ENCODE data around the gene ZNF746.

The ZNF746 gene

DNA sequence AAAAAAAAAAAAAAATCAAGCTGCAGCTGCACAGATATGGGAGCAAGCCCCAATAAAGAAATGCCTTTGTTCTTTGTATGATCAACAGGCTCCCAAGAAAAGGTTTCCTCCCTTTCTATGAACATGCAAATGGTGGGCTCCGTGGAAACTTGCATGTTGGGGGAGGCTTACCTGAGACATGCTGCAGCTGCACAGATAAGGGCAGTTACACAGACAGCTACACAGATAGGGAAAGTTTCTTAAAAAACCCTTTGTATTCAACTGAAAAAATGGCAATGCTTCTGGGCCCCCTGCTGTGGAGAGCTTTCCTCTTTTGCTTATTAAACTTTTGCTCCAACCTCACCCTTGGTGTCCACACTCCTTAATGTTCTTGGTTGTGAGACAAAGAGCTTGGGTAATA, 29.8 kb upstream of the ZNF746 start:
- TF ChIP-seq, protein P1, sequence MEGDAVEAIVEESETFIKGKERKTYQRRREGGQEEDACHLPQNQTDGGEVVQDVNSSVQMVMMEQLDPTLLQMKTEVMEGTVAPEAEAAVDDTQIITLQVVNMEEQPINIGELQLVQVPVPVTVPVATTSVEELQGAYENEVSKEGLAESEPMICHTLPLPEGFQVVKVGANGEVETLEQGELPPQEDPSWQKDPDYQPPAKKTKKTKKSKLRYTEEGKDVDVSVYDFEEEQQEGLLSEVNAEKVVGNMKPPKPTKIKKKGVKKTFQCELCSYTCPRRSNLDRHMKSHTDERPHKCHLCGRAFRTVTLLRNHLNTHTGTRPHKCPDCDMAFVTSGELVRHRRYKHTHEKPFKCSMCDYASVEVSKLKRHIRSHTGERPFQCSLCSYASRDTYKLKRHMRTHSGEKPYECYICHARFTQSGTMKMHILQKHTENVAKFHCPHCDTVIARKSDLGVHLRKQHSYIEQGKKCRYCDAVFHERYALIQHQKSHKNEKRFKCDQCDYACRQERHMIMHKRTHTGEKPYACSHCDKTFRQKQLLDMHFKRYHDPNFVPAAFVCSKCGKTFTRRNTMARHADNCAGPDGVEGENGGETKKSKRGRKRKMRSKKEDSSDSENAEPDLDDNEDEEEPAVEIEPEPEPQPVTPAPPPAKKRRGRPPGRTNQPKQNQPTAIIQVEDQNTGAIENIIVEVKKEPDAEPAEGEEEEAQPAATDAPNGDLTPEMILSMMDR (IDR thresholded peaks at IDR 0.05; ENCODE audit: low read depth, low read length, missing control alignments): no peak
- no peak for DNase-seq (ENCODE audit: extremely low read depth, low read depth)
- H3K4me3 ChIP-seq (replicated peaks; ENCODE audit: low read depth, low read length): no peak overlapping the region

DNA sequence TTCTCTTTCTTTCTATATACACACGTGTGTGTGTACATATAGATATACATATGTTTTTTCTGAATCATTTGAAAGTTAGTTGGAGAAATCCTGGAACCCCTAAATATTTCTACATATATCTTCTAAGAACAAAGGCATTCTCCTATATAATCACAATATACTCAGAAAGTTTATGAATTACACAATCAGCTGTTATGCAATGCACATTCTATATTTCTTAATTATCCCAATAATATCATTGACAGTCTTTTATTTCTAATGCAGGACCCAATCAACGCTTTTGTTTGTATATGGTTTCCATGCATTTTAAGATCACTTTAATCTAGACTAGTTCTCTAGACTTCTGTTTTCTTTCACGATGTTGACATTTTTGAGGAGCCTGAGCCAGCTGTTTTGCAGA, 27.7 kb upstream of the ZNF746 start:
- TF ChIP-seq, protein P1 (IDR thresholded peaks at IDR 0.05; ENCODE audit: low read depth, low read length, missing control alignments): no peak
- no peak for DNase-seq (ENCODE audit: extremely low read depth, low read depth)

DNA sequence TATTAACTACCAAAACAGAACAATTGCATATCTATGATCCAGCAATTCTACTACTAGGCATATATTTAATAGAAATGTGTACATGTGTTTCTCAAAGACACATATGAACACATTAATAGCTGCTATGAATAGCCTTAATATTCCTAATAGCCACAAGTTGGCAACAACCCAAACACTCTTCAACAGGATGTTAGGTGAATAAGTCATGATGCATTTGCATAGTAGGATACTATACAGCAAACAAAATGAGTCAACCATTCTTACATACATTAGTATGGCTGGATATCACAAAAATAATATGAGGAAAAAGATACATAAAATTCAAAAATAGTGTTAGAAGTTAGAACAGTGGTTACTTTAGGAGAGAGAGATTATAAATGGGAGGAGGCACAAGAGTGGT, 26.8 kb upstream of the ZNF746 start:
- no peak overlapping the region for H3K4me3 ChIP-seq (replicated peaks; ENCODE audit: low read depth, low read length)
- DNase-seq (ENCODE audit: extremely low read depth, low read depth): peak; percentile 2
- TF ChIP-seq, protein P1 (IDR thresholded peaks at IDR 0.05; ENCODE audit: low read depth, low read length, missing control alignments): no peak

More for the DNA sequence above, 27.7 kb upstream of the ZNF746 start:
- no peak overlapping the region for H3K4me3 ChIP-seq (replicated peaks; ENCODE audit: low read depth, low read length)

DNA sequence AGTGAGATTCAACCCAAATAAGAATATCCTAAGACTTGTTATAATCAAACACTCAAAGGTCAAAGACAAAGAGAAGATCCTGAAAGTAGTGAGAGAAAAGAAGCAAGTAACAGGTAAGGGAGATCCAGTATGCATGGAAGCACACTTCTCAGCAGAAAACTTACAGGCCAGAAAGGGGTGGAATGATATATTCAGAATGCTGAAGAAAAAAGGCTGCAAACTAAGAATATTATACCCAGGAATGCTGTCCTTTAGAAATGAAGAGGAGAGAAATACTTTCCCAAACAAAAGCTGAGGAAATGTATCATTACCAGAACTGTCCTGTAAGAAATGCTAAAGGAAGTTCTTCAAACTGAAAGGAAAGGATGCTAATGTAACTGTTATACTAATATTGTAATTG, 12.6 kb upstream of the ZNF746 start:
- no peak overlapping the region for H3K4me3 ChIP-seq (replicated peaks; ENCODE audit: low read depth, low read length)
- no peak for DNase-seq (ENCODE audit: extremely low read depth, low read depth)
- TF ChIP-seq, protein P1 (IDR thresholded peaks at IDR 0.05; ENCODE audit: low read depth, low read length, missing control alignments): no peak

DNA sequence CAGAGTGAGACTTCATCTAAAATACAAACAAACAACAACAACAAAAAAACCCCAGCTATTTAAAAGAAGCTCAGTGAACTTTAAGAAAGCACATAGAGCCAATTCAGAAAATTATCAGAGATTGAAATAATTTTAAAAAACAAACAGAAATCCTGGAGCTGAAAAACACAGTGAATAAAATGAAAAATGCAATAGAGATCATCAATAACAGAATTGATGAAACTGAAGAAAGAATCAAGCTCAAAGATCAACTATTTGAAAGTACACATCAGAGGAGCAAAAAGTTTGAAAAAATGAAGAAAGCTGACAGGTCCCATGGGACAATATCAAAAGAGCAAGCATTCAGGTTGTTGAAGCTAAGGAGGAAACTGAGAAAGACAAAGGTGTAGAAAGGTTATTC, 12.2 kb upstream of the ZNF746 start:
- no peak overlapping the region for H3K4me3 ChIP-seq (replicated peaks; ENCODE audit: low read depth, low read length)
- TF ChIP-seq, protein P1 (IDR thresholded peaks at IDR 0.05; ENCODE audit: low read depth, low read length, missing control alignments): no peak
- no peak for DNase-seq (ENCODE audit: extremely low read depth, low read depth)

DNA sequence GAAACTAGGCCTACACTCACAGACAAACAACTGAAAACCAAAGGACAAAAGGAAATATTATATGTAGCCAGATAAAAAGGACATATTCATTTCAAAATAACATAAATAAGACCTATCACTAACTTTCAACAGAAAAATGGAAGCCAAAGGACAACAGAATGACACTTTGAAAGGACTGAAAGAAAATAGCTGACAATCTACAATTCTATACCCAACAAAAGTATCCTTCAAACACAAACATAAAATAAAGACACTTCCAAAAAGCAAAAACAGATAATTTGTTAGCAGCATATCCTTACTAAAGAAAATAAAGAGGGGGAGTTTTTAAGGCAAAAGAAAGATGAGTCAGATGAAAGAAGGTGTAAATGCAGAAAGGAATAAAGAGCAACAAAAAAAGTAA, 7.9 kb upstream of the ZNF746 start:
- no peak overlapping the region for H3K4me3 ChIP-seq (replicated peaks; ENCODE audit: low read depth, low read length)
- TF ChIP-seq, protein P1 (IDR thresholded peaks at IDR 0.05; ENCODE audit: low read depth, low read length, missing control alignments): no peak
- DNase-seq (ENCODE audit: extremely low read depth, low read depth): no peak

DNA sequence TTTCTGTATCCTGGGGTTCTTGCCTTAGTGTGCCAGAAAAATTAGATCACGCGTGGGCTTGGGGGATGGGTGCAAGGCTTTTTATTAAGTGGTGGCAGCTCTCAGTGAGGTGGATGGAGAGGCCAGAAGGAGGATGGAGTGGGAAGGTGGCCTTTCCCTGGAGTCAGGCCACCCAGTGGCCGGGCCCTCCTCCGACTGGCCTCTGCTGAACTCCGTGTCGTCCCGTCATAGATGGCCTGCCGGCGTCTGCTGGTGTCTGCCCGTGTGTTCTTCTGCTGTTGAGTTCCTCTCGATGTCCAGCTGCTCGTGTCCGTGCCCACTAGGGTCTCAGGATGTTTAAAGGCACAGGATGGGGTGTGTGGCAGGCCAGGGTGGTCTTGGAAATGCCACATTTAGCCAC, 4.0 kb upstream of the ZNF746 start:
- no peak overlapping the region for H3K4me3 ChIP-seq (replicated peaks; ENCODE audit: low read depth, low read length)
- no peak for DNase-seq (ENCODE audit: extremely low read depth, low read depth)
- TF ChIP-seq, protein P1 (IDR thresholded peaks at IDR 0.05; ENCODE audit: low read depth, low read length, missing control alignments): no peak
